ENCODE measurements around the gene BMPR1B. TPM values are rescaled to one million over a fixed set of nuclear protein-coding genes. Genes with fewer than 3 reads are reported as not detected.

BMPR1B gene
- polyA plus RNA-seq, 3 donors from 2014 or later: not detected

DNA sequence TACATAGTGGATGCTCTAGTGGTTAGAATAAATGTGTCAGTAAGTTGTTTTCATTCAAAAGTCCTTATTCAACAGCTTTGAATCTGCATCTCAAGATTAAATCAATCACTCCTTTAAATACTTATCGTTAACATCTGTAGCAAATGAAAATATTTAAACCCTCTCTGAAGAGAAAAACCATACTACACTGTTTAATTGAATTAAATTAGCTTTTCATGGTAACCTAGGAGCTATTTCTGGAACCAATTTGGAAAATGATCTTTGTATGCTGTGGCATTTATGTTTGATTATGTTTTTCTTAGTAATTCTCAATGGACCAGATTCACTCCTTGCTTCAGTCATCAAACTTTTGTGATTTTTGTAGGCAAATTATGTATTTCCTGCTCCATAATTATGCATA, 9.7 kb downstream of the BMPR1B start:
- Mint-ChIP-seq H3K9me3 (peaks cover 0 to 6% (median 0%) of the 10 kb centered on the region in 6 donors), H3K27ac (no peak overlapping the region), H3K4me1 (no peaks in the 10 kb centered on the region), H3K4me3 (no peak overlapping the region), H3K27me3 (ENCODE audit: low read depth in 3 of 3) (peaks cover under 1 to 5% (median 3%) of the 10 kb centered on the region in 3 donors), H3K36me3 (no peaks in the 10 kb centered on the region)
- DNase-seq: no peak

- peaks cover 0 to 6% (median 3%) of the 10 kb centered on the region in 3 donors for H3K36me3 Mint-ChIP-seq
- H3K4me1 Mint-ChIP-seq: no peaks in the 10 kb centered on the region
- H3K27me3 Mint-ChIP-seq (ENCODE audit: low read depth in 3 of 3): peaks cover 0 to 2% (median 0%) of the 10 kb centered on the region in 3 donors
- no peak for DNase-seq
- no peak overlapping the region for H3K4me3 Mint-ChIP-seq
- H3K27ac Mint-ChIP-seq: no peak overlapping the region
- peaks cover 5 to 12% (median 11%) of the 10 kb centered on the region in 6 donors for H3K9me3 Mint-ChIP-seq
Measured at GRCh38 chr4:94782707-94783106, 25.0 kb downstream of the BMPR1B start.

DNA sequence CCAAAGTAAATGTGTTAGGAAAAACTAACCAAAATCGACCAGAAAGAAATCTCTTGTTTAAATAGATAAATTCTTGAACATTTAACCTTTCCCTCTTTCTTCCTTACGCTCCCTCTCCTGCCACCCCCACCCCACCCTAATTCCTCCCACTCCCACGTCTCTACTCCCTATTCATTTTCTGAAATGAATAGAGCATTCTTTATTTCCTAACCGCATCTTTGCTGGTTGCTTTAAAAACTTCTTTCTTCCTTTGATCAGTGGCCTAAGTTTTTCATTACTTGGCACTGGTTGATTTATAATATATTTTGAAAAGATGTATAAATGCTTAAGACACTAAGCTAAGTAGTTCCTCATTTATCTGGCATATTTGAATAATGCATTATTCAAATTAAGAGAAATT, 33.9 kb downstream of the BMPR1B start:
- Mint-ChIP-seq H3K27ac (no peak overlapping the region), H3K4me3 (no peak overlapping the region), H3K27me3 (ENCODE audit: low read depth in 3 of 3) (no peaks in the 10 kb centered on the region), H3K4me1 (no peaks in the 10 kb centered on the region), H3K9me3 (peaks cover 0 to 10% (median 0%) of the 10 kb centered on the region in 6 donors), H3K36me3 (no peaks in the 10 kb centered on the region)
- no peak for DNase-seq

DNA sequence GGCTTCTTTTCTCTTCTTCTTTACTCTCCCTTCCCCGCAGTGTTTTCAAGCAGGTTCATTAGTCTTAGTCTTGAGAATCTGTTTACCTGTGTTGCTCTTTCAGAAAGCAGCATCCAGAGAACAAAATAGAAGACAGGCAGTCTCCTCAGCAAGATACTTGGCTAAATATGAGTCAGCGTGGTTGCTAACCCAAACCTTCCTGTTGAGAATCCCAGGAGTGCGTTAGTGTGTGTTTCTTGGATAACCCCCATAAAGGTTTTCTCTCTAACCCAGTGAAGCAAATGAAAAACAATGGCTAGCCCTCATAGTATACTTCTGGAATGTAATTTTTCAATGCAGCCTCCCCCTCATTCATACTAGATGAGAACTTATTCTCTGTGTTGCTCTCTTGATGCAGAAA, 41.1 kb downstream of the BMPR1B start:
- no peak for DNase-seq
- peaks cover 0 to 6% (median 2%) of the 10 kb centered on the region in 6 donors for H3K9me3 Mint-ChIP-seq
- H3K27ac Mint-ChIP-seq: no peak overlapping the region
- H3K4me3 Mint-ChIP-seq: no peak overlapping the region
- no peaks in the 10 kb centered on the region for H3K4me1 Mint-ChIP-seq
- peaks cover 0 to 3% (median 0%) of the 10 kb centered on the region in 3 donors for H3K27me3 Mint-ChIP-seq (ENCODE audit: low read depth in 3 of 3)
- H3K36me3 Mint-ChIP-seq: no peaks in the 10 kb centered on the region

GRCh38 chr4:94801016-94801415, 43.3 kb downstream of the BMPR1B start:
- peaks cover 0 to 3% (median 0%) of the 10 kb centered on the region in 3 donors for H3K27me3 Mint-ChIP-seq (ENCODE audit: low read depth in 3 of 3)
- no peaks in the 10 kb centered on the region for H3K36me3 Mint-ChIP-seq
- H3K9me3 Mint-ChIP-seq: peaks cover 0 to 6% (median 2%) of the 10 kb centered on the region in 6 donors
- no peaks in the 10 kb centered on the region for H3K4me1 Mint-ChIP-seq
- no peak overlapping the region for H3K4me3 Mint-ChIP-seq
- no peak overlapping the region for H3K27ac Mint-ChIP-seq
- no peak for DNase-seq

DNA sequence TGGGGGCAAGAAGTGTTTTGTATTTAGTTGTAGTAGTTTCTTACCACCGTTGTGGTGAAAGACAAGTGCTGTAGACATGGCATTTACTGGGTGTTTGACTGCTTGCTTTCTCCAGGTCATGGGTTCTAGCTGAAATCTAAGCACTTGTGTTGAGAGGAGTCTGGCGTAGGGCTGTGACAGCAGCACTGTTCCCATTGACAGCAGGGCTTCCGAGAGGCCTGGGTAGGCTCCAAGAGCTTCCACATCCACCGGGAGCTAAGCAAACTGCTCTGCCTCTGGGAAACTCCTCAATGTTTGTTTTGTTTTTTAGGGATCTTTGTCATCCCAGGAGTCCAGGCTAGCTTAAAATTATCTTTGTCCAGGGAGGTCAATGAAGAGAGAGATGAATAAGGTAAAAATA, 44.3 kb downstream of the BMPR1B start:
- Mint-ChIP-seq H3K27me3 (ENCODE audit: low read depth in 3 of 3) (peaks cover 0 to 3% (median 0%) of the 10 kb centered on the region in 3 donors), H3K27ac (no peak overlapping the region), H3K4me3 (no peak overlapping the region), H3K9me3 (peaks cover 0 to 6% (median 2%) of the 10 kb centered on the region in 6 donors), H3K4me1 (no peaks in the 10 kb centered on the region), H3K36me3 (no peaks in the 10 kb centered on the region)
- DNase-seq: no peak

DNA sequence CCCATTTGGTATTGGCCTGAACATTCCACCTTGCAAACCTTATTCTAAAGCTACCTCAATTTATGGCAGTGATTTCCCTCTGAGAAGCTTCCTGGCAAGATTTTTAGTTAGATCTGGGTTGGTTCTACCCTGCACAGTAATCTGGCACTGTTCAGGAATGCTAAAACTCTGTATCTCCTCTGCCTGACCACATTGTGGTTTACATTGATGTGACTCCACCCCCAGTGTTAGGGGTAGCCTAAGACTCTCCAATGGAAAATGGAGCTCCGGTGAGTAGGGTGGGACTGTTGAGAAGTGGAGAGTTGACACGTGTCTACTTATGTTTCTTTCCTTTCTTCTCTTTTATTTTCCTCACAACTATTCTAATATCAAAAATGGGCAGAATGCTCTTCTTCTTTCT, 45.4 kb downstream of the BMPR1B start:
- H3K4me3 Mint-ChIP-seq: no peak overlapping the region
- peaks cover 0 to 3% (median 0%) of the 10 kb centered on the region in 3 donors for H3K27me3 Mint-ChIP-seq (ENCODE audit: low read depth in 3 of 3)
- no peaks in the 10 kb centered on the region for H3K4me1 Mint-ChIP-seq
- no peaks in the 10 kb centered on the region for H3K36me3 Mint-ChIP-seq
- DNase-seq: no peak
- H3K9me3 Mint-ChIP-seq: peaks cover 0 to 6% (median 2%) of the 10 kb centered on the region in 6 donors
- no peak overlapping the region for H3K27ac Mint-ChIP-seq

- H3K4me3 Mint-ChIP-seq: no peak overlapping the region
- H3K27me3 Mint-ChIP-seq (ENCODE audit: low read depth in 3 of 3): peaks cover 0 to 3% (median 0%) of the 10 kb centered on the region in 3 donors
- H3K27ac Mint-ChIP-seq: no peak overlapping the region
- H3K4me1 Mint-ChIP-seq: no peaks in the 10 kb centered on the region
- H3K36me3 Mint-ChIP-seq: no peaks in the 10 kb centered on the region
- H3K9me3 Mint-ChIP-seq: peaks cover 0 to 6% (median 0%) of the 10 kb centered on the region in 6 donors
- DNase-seq: no peak
Measured at GRCh38 chr4:94804650-94805049, 46.9 kb downstream of the BMPR1B start.

- no peak for DNase-seq
- H3K9me3 Mint-ChIP-seq: peaks cover 0 to 4% (median 0%) of the 10 kb centered on the region in 6 donors
- no peaks in the 10 kb centered on the region for H3K27me3 Mint-ChIP-seq (ENCODE audit: low read depth in 3 of 3)
- H3K27ac Mint-ChIP-seq: no peak overlapping the region
- H3K36me3 Mint-ChIP-seq: no peaks in the 10 kb centered on the region
- H3K4me1 Mint-ChIP-seq: no peaks in the 10 kb centered on the region
- H3K4me3 Mint-ChIP-seq: no peak overlapping the region
Measured at GRCh38 chr4:94806376-94806775, 48.6 kb downstream of the BMPR1B start.

GRCh38 chr4:94811643-94812042, 53.9 kb downstream of the BMPR1B start:
- H3K9me3 Mint-ChIP-seq: peaks cover 0 to 2% (median 0%) of the 10 kb centered on the region in 6 donors
- no peak for DNase-seq
- no peak overlapping the region for H3K4me3 Mint-ChIP-seq
- H3K27me3 Mint-ChIP-seq (ENCODE audit: low read depth in 3 of 3): peaks cover 0 to 1% (median 0%) of the 10 kb centered on the region in 3 donors
- H3K36me3 Mint-ChIP-seq: no peaks in the 10 kb centered on the region
- no peaks in the 10 kb centered on the region for H3K4me1 Mint-ChIP-seq
- no peak overlapping the region for H3K27ac Mint-ChIP-seq

GRCh38 chr4:94813221-94813620, 55.5 kb downstream of the BMPR1B start:
- Mint-ChIP-seq H3K27me3 (ENCODE audit: low read depth in 3 of 3) (peaks cover 0 to 1% (median 0%) of the 10 kb centered on the region in 3 donors), H3K4me1 (no peaks in the 10 kb centered on the region), H3K36me3 (no peaks in the 10 kb centered on the region), H3K9me3 (peaks cover 0 to 2% (median 0%) of the 10 kb centered on the region in 6 donors), H3K4me3 (no peak overlapping the region), H3K27ac (no peak overlapping the region)
- no peak for DNase-seq

DNA sequence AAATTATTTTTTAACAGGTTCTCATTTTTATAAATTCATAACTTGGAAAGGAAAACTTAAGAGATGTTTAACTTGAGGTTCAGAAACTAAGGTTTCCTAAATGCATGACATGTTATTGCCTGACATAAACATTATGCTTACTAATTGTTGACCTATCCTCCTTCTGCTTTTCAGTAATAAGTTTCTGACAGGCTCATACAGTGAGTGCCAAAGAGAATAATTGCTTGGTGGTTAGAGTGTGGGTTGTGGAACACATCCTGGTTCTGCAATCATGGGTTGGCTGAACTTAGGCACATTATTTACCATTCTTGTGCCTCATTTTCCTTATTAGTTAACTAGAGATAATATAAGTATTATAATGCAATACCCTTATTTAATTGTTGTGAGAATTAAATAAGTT, 56.5 kb downstream of the BMPR1B start:
- Mint-ChIP-seq H3K4me3 (no peak overlapping the region), H3K9me3 (peaks cover 0 to 2% (median 0%) of the 10 kb centered on the region in 6 donors), H3K27me3 (ENCODE audit: low read depth in 3 of 3) (peaks cover 0 to 1% (median 0%) of the 10 kb centered on the region in 3 donors), H3K36me3 (no peaks in the 10 kb centered on the region), H3K27ac (no peak overlapping the region), H3K4me1 (no peaks in the 10 kb centered on the region)
- DNase-seq: no peak

GRCh38 chr4:94819371-94820168, 61.8 kb downstream of the BMPR1B start:
- no peak overlapping the region for H3K4me3 Mint-ChIP-seq
- no peaks in the 10 kb centered on the region for H3K4me1 Mint-ChIP-seq
- H3K9me3 Mint-ChIP-seq: peaks cover 0 to 2% (median 0%) of the 10 kb centered on the region in 6 donors
- peaks cover 0 to 1% (median 0%) of the 10 kb centered on the region in 3 donors for H3K27me3 Mint-ChIP-seq (ENCODE audit: low read depth in 3 of 3)
- DNase-seq: no peak
- H3K27ac Mint-ChIP-seq: no peak overlapping the region
- no peaks in the 10 kb centered on the region for H3K36me3 Mint-ChIP-seq

- DNase-seq: no peak
- Mint-ChIP-seq H3K27ac (no peak overlapping the region), H3K4me3 (no peak overlapping the region), H3K27me3 (ENCODE audit: low read depth in 3 of 3) (peaks cover 0 to 3% (median 0%) of the 10 kb centered on the region in 3 donors), H3K36me3 (no peaks in the 10 kb centered on the region), H3K4me1 (no peaks in the 10 kb centered on the region), H3K9me3 (peaks cover 0 to 3% (median 0%) of the 10 kb centered on the region in 6 donors)
Measured at GRCh38 chr4:94826206-94826605, 68.5 kb downstream of the BMPR1B start.
